K562 (cell line): ENCODE measurements around the gene MCM6.

ENCODE experiments used
- CBX5 ChIP-seq: IDR thresholded peaks from 2 replicates; pipeline ENCODE4 v1.6.1; 2014; ENCODE audit warnings: low read depth, borderline replicate concordance
- CEBPB ChIP-seq: fragments of 450-650 bp; IDR thresholded peaks from 2 replicates; pipeline ENCODE4 v1.6.1; 2016; ENCODE audit warnings: missing genetic modification characterization, missing compliant biosample characterization
- CTCF ChIP-seq, 3 experiments: IDR thresholded peaks in 2 of 3; conservative IDR thresholded peaks in 1 of 3; 2 replicates each; pipeline ENCODE4 v1.5.1; 2011 to 2012; ENCODE audit warnings: low read length in 3 of 3, mild to moderate bottlenecking in 3 of 3, control low read depth in 2 of 3, improper control_type of control experiment in 1 of 3, inconsistent platforms in 1 of 3, low read depth in 1 of 3, mixed read lengths in 1 of 3, moderate library complexity in 1 of 3; ENCODE audit not compliant: insufficient read depth in 2 of 3
- DMBX1 ChIP-seq: fragments of 250-450 bp; sonication (Bioruptor Pico); IDR thresholded peaks from 2 replicates; pipeline ENCODE4 v1.8.0; 2022; ENCODE audit warnings: inconsistent platforms, mild to moderate bottlenecking, moderate library complexity, borderline replicate concordance
- EGR1 ChIP-seq: fragments of 450-650 bp; conservative IDR thresholded peaks from 2 replicates; pipeline ENCODE4 v1.6.1; 2017; ENCODE audit warnings: mild to moderate bottlenecking
- SPI1 ChIP-seq: IDR thresholded peaks from 2 replicates; pipeline ENCODE4 v1.6.1; 2011; ENCODE audit warnings: low read depth, low read length, control low read depth, borderline replicate concordance
- TF ChIP-seq, protein P1 (sequence below): fragments of 450-650 bp; formaldehyde crosslinking; IDR thresholded peaks from 2 replicates; pipeline ENCODE4 v1.4.0; 2022; ENCODE audit warnings: mild to moderate bottlenecking, moderate library complexity

GRCh38 chr2:135818937-135819610 lies 57.2 kb downstream of the MCM6 start:
- TF ChIP-seq EGR1 (no peak), CBX5 (no peak), CTCF (IDR thresholded peaks at IDR 0.05 in 2 of 3, conservative IDR thresholded peaks at IDR 0.05 in 1 of 3; ENCODE audit: insufficient read depth in 2 of 3, low read depth in 1 of 3, low read length in 3 of 3) (peak; percentile 65 to 73 (median 67)), CEBPB (tag) (no peak), DMBX1 (no peak), SPI1 (no peak)
- TF ChIP-seq, protein P1, sequence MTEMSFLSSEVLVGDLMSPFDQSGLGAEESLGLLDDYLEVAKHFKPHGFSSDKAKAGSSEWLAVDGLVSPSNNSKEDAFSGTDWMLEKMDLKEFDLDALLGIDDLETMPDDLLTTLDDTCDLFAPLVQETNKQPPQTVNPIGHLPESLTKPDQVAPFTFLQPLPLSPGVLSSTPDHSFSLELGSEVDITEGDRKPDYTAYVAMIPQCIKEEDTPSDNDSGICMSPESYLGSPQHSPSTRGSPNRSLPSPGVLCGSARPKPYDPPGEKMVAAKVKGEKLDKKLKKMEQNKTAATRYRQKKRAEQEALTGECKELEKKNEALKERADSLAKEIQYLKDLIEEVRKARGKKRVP, result no peak
